HEK293 (cell line): Measurements from ENCODE around the gene DCN.

Experiments
- CTCF ChIA-PET: fragments of 350-600 bp; formaldehyde crosslinking; extraction: SDS; loops from one replicate; lab custom pipeline; 2021; ENCODE audit warnings: antibody characterized with exemption; lab: Yijun Ruan, JAX
- POLR2A ChIA-PET: fragments of 300-600 bp; formaldehyde crosslinking; extraction: SDS; loops from one replicate; lab custom pipeline; 2020; ENCODE audit warnings: antibody characterized with exemption, inconsistent platforms; lab: Yijun Ruan, JAX
- H3K27ac ChIP-seq: fragments of 200-500 bp; sonication (Bioruptor generic); 2 replicates; pipeline ENCODE4 v1.5.1; 2014; ENCODE audit warnings: low read depth, low read length, control low read depth, inconsistent platforms; ENCODE audit errors: extremely low read depth
- H3K36me3 ChIP-seq, 2 experiments: fragments of 200-500 bp in 1 of 2; sonication (Bioruptor generic) in 1 of 2; 1 replicate in 1 of 2; 2 replicates in 1 of 2; pipeline ENCODE4 v1.5.1; 2014 to 2017; ENCODE audit warnings: inconsistent platforms in 2 of 2, low read length in 2 of 2; ENCODE audit not compliant: control insufficient read depth in 2 of 2, insufficient read depth in 1 of 2
- H3K4me1 ChIP-seq: fragments of 200-500 bp; sonication (Bioruptor generic); 2 replicates; pipeline ENCODE4 v1.5.1; 2014; ENCODE audit warnings: mild to moderate bottlenecking, low read length, inconsistent platforms; ENCODE audit not compliant: control insufficient read depth, insufficient read depth
- H3K4me3 ChIP-seq: 2 replicates; pipeline ENCODE4 v1.5.1; 2011; ENCODE audit warnings: low read depth, mild to moderate bottlenecking, control low read depth, low read length, moderate library complexity
- H3K9me3 ChIP-seq: fragments of 200-500 bp; sonication (Bioruptor generic); 2 replicates; pipeline ENCODE4 v1.5.1; 2014; ENCODE audit warnings: low read depth, low read length, inconsistent platforms; ENCODE audit not compliant: control insufficient read depth, insufficient read depth
- ATF2 ChIP-seq: fragments of 450-650 bp; formaldehyde crosslinking; IDR thresholded peaks from 2 replicates; pipeline ENCODE4 v1.5.1; 2016; ENCODE audit warnings: missing biosample characterization, missing genetic modification characterization, low read depth
- EGR2 ChIP-seq: fragments of 450-650 bp; formaldehyde crosslinking; IDR thresholded peaks from 2 replicates; pipeline ENCODE4 v1.5.1; 2016; ENCODE audit warnings: low read depth, missing biosample characterization, missing genetic modification characterization
- GLI4 ChIP-seq: fragments of 450-650 bp; formaldehyde crosslinking; IDR thresholded peaks from 2 replicates; pipeline ENCODE4 v1.5.1; 2016; ENCODE audit warnings: missing biosample characterization, missing genetic modification characterization
- INSM2 ChIP-seq: fragments of 450-650 bp; formaldehyde crosslinking; IDR thresholded peaks from 2 replicates; pipeline ENCODE4 v1.5.1; 2016; ENCODE audit warnings: missing biosample characterization, missing genetic modification characterization
- KLF10 ChIP-seq: fragments of 450-650 bp; IDR thresholded peaks from 2 replicates; pipeline ENCODE4 v1.5.1; 2018; ENCODE audit warnings: missing biosample characterization, mild to moderate bottlenecking, missing genetic modification characterization
- SETDB1 ChIP-seq: IDR thresholded peaks from one replicate; pipeline ENCODE4 v1.6.1; 2017; ENCODE audit warnings: mild to moderate bottlenecking, low read length, moderate library complexity, mixed read lengths; ENCODE audit not compliant: insufficient read length
- TRIM28 ChIP-seq: IDR thresholded peaks from 2 replicates; pipeline ENCODE4 v1.6.1; 2011; ENCODE audit warnings: low read length, control low read depth, borderline replicate concordance
- ZNF155 ChIP-seq: fragments of 450-650 bp; formaldehyde crosslinking; IDR thresholded peaks from 2 replicates; pipeline ENCODE4 v1.5.1; 2016; ENCODE audit warnings: missing biosample characterization, missing genetic modification characterization
- ZNF302 ChIP-seq: fragments of 450-650 bp; formaldehyde crosslinking; IDR thresholded peaks from 2 replicates; pipeline ENCODE4 v1.5.1; 2016; ENCODE audit warnings: missing biosample characterization, missing genetic modification characterization, low read depth
- ZNF341 ChIP-seq: fragments of 450-650 bp; formaldehyde crosslinking; IDR thresholded peaks from 2 replicates; pipeline ENCODE4; 2016; ENCODE audit warnings: low read depth, missing biosample characterization, missing genetic modification characterization
- ZNF416 ChIP-seq: fragments of 450-650 bp; formaldehyde crosslinking; IDR thresholded peaks from 2 replicates; pipeline ENCODE4 v1.5.1; 2016; ENCODE audit warnings: missing biosample characterization, missing genetic modification characterization
- ZNF433 ChIP-seq: fragments of 450-650 bp; formaldehyde crosslinking; IDR thresholded peaks from 2 replicates; pipeline ENCODE4 v1.5.1; 2016; ENCODE audit warnings: missing biosample characterization, missing genetic modification characterization, low read depth
- ZNF501 ChIP-seq: fragments of 450-650 bp; formaldehyde crosslinking; IDR thresholded peaks from 2 replicates; pipeline ENCODE4 v1.5.1; 2016; ENCODE audit warnings: missing biosample characterization, missing genetic modification characterization
- ZNF529 ChIP-seq: fragments of 450-650 bp; formaldehyde crosslinking; IDR thresholded peaks from 2 replicates; pipeline ENCODE4 v1.5.1; 2017; ENCODE audit warnings: missing genetic modification characterization, missing biosample characterization; ENCODE audit not compliant: insufficient replicate concordance
- ZNF544 ChIP-seq: fragments of 450-650 bp; formaldehyde crosslinking; IDR thresholded peaks from 2 replicates; pipeline ENCODE4 v1.5.0; 2017; ENCODE audit warnings: missing biosample characterization, missing genetic modification characterization
- ZNF560 ChIP-seq: fragments of 450-650 bp; formaldehyde crosslinking; IDR thresholded peaks from 2 replicates; pipeline ENCODE4 v1.5.1; 2017; ENCODE audit warnings: missing biosample characterization, missing genetic modification characterization, borderline replicate concordance
- ZNF837 ChIP-seq: fragments of 450-650 bp; formaldehyde crosslinking; IDR thresholded peaks from 2 replicates; pipeline ENCODE4 v1.5.1; 2016; ENCODE audit warnings: missing biosample characterization, missing genetic modification characterization
- TF ChIP-seq, protein P1 (sequence below): fragments of 450-650 bp; formaldehyde crosslinking; IDR thresholded peaks from 2 replicates; pipeline ENCODE4 v1.5.1; 2016; ENCODE audit warnings: missing biosample characterization, missing genetic modification characterization
- TF ChIP-seq, protein P2 (sequence below): fragments of 450-650 bp; formaldehyde crosslinking; IDR thresholded peaks from 2 replicates; pipeline ENCODE4 v1.5.1; 2017; ENCODE audit warnings: missing biosample characterization, missing genetic modification characterization

DCN gene

GRCh38 chr12:91123236-91123916 lies 59.2 kb downstream of the DCN start:
- Histone ChIP-seq H3K27ac (no peak overlapping the region), H3K9me3 (no peaks in the 10 kb centered on the region), H3K4me1 (0 out of 2 replicates have a peak, but pooled peaks cover 3% of the 10 kb centered on the region), H3K4me3 (no peak overlapping the region), H3K36me3 (no peaks in the 10 kb centered on the region)
- TF ChIP-seq, protein P1, sequence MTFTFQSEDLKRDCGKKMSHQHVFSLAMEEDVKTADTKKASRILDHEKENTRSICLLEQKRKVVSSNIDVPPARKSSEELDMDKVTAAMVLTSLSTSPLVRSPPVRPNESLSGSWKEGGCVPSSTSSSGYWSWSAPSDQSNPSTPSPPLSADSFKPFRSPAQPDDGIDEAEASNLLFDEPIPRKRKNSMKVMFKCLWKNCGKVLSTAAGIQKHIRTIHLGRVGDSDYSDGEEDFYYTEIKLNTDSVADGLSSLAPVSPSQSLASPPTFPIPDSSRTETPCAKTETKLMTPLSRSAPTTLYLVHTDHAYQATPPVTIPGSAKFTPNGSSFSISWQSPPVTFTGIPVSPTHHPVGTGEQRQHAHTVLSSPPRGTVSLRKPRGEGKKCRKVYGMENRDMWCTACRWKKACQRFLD = no peak
- TF ChIP-seq ZNF544 (tag by site-specific recombination) = no peak
- TF ChIP-seq, protein P2, sequence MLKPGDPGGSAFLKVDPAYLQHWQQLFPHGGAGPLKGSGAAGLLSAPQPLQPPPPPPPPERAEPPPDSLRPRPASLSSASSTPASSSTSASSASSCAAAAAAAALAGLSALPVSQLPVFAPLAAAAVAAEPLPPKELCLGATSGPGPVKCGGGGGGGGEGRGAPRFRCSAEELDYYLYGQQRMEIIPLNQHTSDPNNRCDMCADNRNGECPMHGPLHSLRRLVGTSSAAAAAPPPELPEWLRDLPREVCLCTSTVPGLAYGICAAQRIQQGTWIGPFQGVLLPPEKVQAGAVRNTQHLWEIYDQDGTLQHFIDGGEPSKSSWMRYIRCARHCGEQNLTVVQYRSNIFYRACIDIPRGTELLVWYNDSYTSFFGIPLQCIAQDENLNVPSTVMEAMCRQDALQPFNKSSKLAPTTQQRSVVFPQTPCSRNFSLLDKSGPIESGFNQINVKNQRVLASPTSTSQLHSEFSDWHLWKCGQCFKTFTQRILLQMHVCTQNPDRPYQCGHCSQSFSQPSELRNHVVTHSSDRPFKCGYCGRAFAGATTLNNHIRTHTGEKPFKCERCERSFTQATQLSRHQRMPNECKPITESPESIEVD = no peak
- TF ChIP-seq ZNF433 (tag by site-specific recombination) = no peak
- no peak for TF ChIP-seq ZNF341 (tag by site-specific recombination)
- TF ChIP-seq ZNF501 (tag by site-specific recombination) = no peak
- TF ChIP-seq INSM2 (tag by site-specific recombination) = no peak
- no peak for TF ChIP-seq ZNF155 (tag by site-specific recombination)
- TF ChIP-seq KLF10 (tag by site-specific recombination) = no peak
- TF ChIP-seq ZNF529 (tag by site-specific recombination) = no peak
- ChIA-PET POLR2A (no interaction called here), CTCF (interaction anchor here (0.6 to 1.2 kb wide), 2 partner anchors 13 to 203 kb away, joined by 4 read pairs; partner anchors contain the start of gene LUM)

- H3K36me3 ChIP-seq = no peaks in the 10 kb centered on the region
- no peak for TF ChIP-seq GLI4 (tag by site-specific recombination)
- no peak for TF ChIP-seq EGR2
- TF ChIP-seq ZNF837 (tag by site-specific recombination) = no peak
- TF ChIP-seq ZNF302 (tag by site-specific recombination) = no peak
- TF ChIP-seq ZNF416 = no peak
- no peak for TF ChIP-seq ZNF560 (tag by site-specific recombination)
- ChIA-PET CTCF (no interaction called here), POLR2A (no interaction called here)
- H3K9me3 ChIP-seq = no peaks in the 10 kb centered on the region
- H3K4me1 ChIP-seq = 0 out of 2 replicates have a peak, but pooled peaks cover 3% of the 10 kb centered on the region
- no peak overlapping the region for H3K4me3 ChIP-seq
- no peak overlapping the region for H3K27ac ChIP-seq
These were observed 61.8 kb downstream of the DCN start for GRCh38 chr12:91120781-91121180.

GRCh38 chr12:91119089-91119488 lies 63.5 kb downstream of the DCN start:
- peak; percentile 67; the same call in 1 of the 2 replicates for TF ChIP-seq TRIM28
- TF ChIP-seq ATF2 = peak; percentile 81
- TF ChIP-seq ZNF433 (tag by site-specific recombination) = no peak
- no peak for TF ChIP-seq ZNF560 (tag by site-specific recombination)
- TF ChIP-seq SETDB1 = peak; percentile 40
- CTCF ChIA-PET = interaction anchor here (1.8 kb wide), 1 partner anchor 11 kb away, joined by 9 read pairs; no protein-coding TSS in a partner anchor

More at GRCh38 chr12:91119089-91119488, 63.5 kb downstream of the DCN start:
- Histone ChIP-seq H3K36me3 (no peaks in the 10 kb centered on the region), H3K4me1 (0 out of 2 replicates have a peak, but pooled peaks cover 3% of the 10 kb centered on the region), H3K27ac (no peak overlapping the region), H3K9me3 (no peaks in the 10 kb centered on the region), H3K4me3 (no peak overlapping the region)
- POLR2A ChIA-PET = no interaction called here
